Effector memory CD8-positive, alpha-beta T cell (primary cell): ENCODE measurements around the gene RASL11B.

ENCODE experiments used
- ATAC-seq: fragments of 150-1000 bp; cut with Tn5 transposase; replicated peaks from 2 replicates; pipeline ENCODE4 v1.10.0; 2021; ENCODE audit warnings: mild to moderate bottlenecking, moderate library complexity
- DNase-seq, 3 experiments: peaks; one replicate each; pipeline ENCODE4 v3.0.0; 2021
- H3K27ac Mint-ChIP-seq, 2 donors: one replicate each; pipeline ENCODE4 v1.8.0; 2022; ENCODE audit warnings: mild to moderate bottlenecking in 2 of 2, mixed read lengths in 2 of 2, moderate library complexity in 2 of 2
- H3K27me3 Mint-ChIP-seq, 2 donors: one replicate each; pipeline ENCODE4 v1.8.0; 2022; ENCODE audit warnings: mixed read lengths in 2 of 2
- H3K36me3 Mint-ChIP-seq: one replicate; pipeline ENCODE4 v1.8.0; 2022; ENCODE audit warnings: mild to moderate bottlenecking, moderate library complexity, mixed read lengths; ENCODE audit not compliant: insufficient read depth
- H3K4me1 Mint-ChIP-seq, 2 donors: one replicate each; pipeline ENCODE4 v1.8.0; 2022; ENCODE audit warnings: low read depth in 2 of 2, mixed read lengths in 2 of 2
- H3K4me3 Mint-ChIP-seq, 2 donors: one replicate each; pipeline ENCODE4 v1.8.0; 2022; ENCODE audit warnings: mild to moderate bottlenecking in 2 of 2, mixed read lengths in 2 of 2, moderate library complexity in 2 of 2
- H3K9me3 Mint-ChIP-seq, 2 donors: one replicate each; pipeline ENCODE4 v1.8.0; 2022; ENCODE audit warnings: mixed read lengths in 2 of 2

Gene RASL11B

DNA sequence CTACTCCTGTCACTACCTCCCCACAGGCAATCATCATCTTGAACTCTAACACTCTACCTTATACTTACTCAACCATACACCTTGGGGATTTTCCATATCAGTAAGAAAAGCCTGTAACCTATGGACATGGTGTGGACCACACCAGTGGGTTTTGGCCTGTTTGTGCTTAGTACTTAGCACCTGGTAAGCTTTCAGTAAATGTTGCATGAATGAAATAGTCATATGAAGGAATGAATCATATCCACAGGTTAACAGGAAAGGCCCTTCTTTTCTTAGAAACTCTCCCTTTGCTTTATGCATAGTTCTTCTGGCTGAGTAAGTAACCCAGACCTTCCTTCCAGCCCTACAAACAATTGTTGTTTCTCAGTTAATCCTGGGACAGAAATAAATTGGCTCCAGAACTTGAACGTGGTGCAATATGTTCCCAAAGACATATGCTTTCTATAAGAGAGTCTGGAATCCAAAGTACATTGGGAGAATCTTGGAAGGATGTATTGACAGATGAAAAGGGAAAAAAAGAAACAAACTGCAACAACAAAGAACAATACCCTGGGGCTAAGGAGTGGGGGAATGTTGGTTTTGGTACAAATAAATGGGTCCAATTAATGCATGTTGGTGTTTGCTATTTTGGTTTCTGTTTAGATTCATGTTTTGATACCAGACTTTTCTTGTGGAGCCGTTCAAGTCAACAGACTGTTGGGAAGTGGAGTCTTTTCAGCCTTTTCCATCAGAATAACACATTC is 27.8 kb downstream of the RASL11B start:
- no peak overlapping the region for H3K4me3 Mint-ChIP-seq
- no peaks in the 10 kb centered on the region for H3K36me3 Mint-ChIP-seq
- DNase-seq (no peak), ATAC-seq (no peak)
- H3K27me3 Mint-ChIP-seq, result no peaks in the 10 kb centered on the region
- H3K4me1 Mint-ChIP-seq, result no peaks in the 10 kb centered on the region
- no peak overlapping the region for H3K27ac Mint-ChIP-seq
- H3K9me3 Mint-ChIP-seq, result no peaks in the 10 kb centered on the region

DNA sequence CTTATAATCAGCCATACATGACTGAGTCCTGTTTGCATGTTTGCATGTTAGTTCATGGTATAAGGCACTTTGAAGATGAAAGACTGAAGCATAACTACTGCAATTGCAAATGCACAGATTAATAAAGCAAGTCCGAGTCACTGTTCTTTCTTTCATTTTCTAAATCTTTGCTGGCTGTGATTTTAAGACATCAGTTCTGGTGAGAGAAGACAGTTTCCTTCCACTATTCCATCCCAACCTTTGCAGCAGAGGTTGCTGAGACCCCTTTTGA is 28.3 kb downstream of the RASL11B start:
- ATAC-seq (no peak), DNase-seq (no peak)
- Mint-ChIP-seq H3K4me3 (no peak overlapping the region), H3K9me3 (no peaks in the 10 kb centered on the region), H3K27me3 (no peaks in the 10 kb centered on the region), H3K36me3 (no peaks in the 10 kb centered on the region), H3K27ac (no peak overlapping the region), H3K4me1 (no peaks in the 10 kb centered on the region)

DNA sequence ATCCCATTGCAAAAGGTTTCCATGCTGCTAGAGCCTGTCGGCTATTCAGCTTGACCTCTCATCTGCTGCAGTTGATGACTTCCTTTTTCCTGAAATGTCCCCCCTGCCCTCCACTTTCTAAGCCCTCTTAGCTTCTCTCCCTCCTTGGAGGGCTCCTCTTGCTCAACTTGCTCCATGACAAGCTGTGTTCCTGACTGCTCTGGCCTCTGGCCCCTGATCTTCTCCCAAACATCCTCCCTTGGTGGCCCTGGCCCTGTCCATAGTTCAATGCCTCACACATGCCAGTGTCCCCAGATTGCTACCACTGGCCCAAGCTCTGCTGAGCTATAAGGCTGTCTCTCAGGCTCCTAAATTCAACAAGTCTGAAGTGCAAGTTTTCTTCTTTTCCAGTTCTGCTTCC is 29.6 kb downstream of the RASL11B start:
- ATAC-seq, result no peak
- H3K4me3 Mint-ChIP-seq, result no peak overlapping the region
- H3K27ac Mint-ChIP-seq, result no peak overlapping the region
- no peaks in the 10 kb centered on the region for H3K27me3 Mint-ChIP-seq
- no peak for DNase-seq
- no peaks in the 10 kb centered on the region for H3K36me3 Mint-ChIP-seq
- H3K9me3 Mint-ChIP-seq, result no peaks in the 10 kb centered on the region
- no peaks in the 10 kb centered on the region for H3K4me1 Mint-ChIP-seq

DNA sequence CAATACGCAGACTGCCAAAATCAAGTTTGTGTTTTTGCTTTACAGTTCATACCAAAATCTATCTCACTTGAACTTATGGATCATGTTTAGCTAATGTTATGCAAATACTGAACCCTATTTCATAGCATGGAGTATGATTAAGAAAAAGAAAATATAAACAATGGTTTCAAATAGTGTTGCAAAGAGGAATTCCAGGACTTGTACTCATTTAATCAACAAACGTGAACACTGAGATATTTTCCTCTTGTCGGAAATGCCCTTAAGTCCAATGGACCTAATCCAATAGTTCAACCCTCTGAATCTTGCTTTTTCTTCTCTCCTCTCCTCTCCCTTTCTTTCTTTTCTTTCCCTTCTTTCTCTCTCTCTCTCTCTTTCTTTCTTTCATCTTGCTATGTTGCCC is 30.8 kb downstream of the RASL11B start:
- Mint-ChIP-seq H3K9me3 (no peaks in the 10 kb centered on the region), H3K27me3 (no peaks in the 10 kb centered on the region), H3K36me3 (no peaks in the 10 kb centered on the region), H3K27ac (no peak overlapping the region), H3K4me3 (no peak overlapping the region), H3K4me1 (no peaks in the 10 kb centered on the region)
- ATAC-seq, result no peak
- no peak for DNase-seq

DNA sequence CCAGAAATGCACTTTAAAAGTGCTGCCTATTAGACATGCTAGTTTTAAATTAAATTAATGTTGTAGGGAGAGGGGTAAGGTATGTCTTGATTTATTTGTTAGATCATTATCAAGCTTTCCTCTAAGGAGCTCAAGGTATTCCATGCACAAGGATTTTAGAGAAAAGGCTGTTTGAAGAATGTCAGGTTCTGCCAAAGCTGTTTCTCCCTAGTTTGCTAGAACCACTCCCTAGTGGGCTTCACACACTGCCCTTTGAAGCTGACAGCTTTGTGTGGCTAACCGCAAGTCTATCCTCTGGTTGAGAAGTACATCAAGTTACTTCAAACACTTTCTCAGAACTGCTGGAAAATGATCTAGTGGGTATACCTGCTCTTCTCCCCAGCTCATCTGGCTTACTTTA is 32.3 kb downstream of the RASL11B start:
- H3K27ac Mint-ChIP-seq, result no peak overlapping the region
- H3K9me3 Mint-ChIP-seq, result peaks cover 0 to 9% of the 10 kb centered on the region in 2 donors
- no peak overlapping the region for H3K4me3 Mint-ChIP-seq
- ATAC-seq, result no peak
- no peak for DNase-seq
- H3K36me3 Mint-ChIP-seq, result no peaks in the 10 kb centered on the region
- no peaks in the 10 kb centered on the region for H3K27me3 Mint-ChIP-seq
- H3K4me1 Mint-ChIP-seq, result no peaks in the 10 kb centered on the region

DNA sequence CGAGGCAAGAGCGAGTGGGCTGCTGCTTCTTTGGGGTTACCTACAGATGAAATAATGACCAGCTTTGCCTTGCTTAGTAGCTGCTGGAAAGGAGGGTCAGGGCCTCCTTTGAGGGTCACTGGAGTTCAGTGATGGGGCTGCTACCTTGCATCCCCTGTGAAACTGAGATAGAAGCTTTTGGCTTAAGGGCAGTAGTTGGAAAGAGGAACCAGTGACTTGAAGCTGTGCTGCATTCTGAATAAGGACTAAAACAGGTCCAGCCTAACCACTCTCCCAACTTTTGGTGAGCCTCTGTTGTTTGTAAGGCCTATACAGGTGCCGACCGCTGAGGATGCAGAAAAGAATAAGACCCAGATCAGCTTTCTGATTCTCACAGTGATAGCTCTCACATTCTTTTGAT is 41.2 kb downstream of the RASL11B start:
- ATAC-seq (no peak), DNase-seq (no peak)
- Mint-ChIP-seq H3K4me3 (no peak overlapping the region), H3K9me3 (peaks cover 0 to 9% of the 10 kb centered on the region in 2 donors), H3K4me1 (no peaks in the 10 kb centered on the region), H3K27ac (no peak overlapping the region), H3K27me3 (no peaks in the 10 kb centered on the region), H3K36me3 (no peaks in the 10 kb centered on the region)

DNA sequence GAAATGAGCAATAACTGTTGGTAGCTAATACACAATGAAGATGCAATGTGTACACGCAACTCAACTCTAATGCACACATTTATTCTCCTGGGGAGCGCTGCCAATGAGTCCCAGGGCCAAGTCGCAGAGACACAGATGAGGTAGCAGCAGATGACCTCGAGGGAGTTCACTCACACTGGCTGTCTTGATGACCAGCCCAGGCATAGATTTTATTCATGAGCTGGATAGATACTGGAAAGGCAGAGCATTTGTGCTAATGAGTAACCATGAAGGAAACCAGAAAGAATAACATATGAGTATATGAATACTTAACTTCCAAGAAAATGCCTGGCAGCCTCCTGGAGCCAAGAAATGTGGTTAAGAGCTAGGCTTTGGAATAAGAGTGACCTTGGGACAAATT is 42.3 kb downstream of the RASL11B start:
- Mint-ChIP-seq H3K27me3 (no peaks in the 10 kb centered on the region), H3K27ac (no peak overlapping the region), H3K9me3 (no peaks in the 10 kb centered on the region), H3K36me3 (no peaks in the 10 kb centered on the region), H3K4me3 (no peak overlapping the region), H3K4me1 (no peaks in the 10 kb centered on the region)
- ATAC-seq (no peak), DNase-seq (no peak)

DNA sequence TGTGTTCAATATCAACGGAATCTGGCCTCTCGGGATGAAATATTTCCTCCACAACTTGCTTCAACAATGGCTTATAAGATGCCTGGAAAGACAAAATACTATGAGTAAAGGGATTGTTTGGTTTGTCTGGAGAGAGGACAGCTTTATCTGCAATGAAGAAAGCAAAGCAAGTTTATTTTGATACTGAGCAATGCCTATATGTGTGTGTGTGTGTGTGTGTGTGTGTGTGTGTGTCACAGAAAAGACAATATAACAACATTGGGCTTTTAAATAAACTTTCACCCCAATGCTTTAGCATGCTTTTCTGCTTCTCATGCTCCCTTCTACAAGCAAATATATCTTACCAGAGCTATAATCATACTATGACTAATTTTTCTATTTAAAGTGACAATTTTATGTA is 45.4 kb downstream of the RASL11B start:
- Mint-ChIP-seq H3K4me1 (peaks cover 0 to 4% of the 10 kb centered on the region in 2 donors), H3K4me3 (no peak overlapping the region), H3K9me3 (no peaks in the 10 kb centered on the region), H3K27ac (no peak overlapping the region), H3K36me3 (no peaks in the 10 kb centered on the region), H3K27me3 (no peaks in the 10 kb centered on the region)
- ATAC-seq, result no peak
- DNase-seq, result no peak

DNA sequence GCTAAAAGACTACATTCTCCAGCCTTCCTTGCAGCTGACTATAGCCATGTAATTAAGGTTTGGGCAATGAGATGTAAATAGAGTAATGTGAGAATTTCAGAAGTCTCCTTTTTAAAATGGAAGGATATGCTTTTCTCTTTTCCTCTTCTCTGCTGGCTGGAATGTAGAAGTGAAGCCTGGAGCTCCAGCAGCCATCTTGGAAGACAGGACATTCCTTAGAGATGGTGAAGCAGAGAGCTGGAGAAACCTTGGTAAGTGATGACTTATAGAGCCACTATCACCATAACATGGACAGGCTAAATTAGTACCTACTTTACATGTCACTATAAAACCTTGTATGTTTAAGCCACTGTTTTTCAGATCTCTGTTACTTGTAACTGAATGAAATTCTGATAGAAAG is 48.0 kb downstream of the RASL11B start:
- no peaks in the 10 kb centered on the region for H3K27me3 Mint-ChIP-seq
- peaks cover 0 to 4% of the 10 kb centered on the region in 2 donors for H3K4me1 Mint-ChIP-seq
- no peaks in the 10 kb centered on the region for H3K9me3 Mint-ChIP-seq
- H3K4me3 Mint-ChIP-seq, result no peak overlapping the region
- H3K36me3 Mint-ChIP-seq, result no peaks in the 10 kb centered on the region
- H3K27ac Mint-ChIP-seq, result no peak overlapping the region
- no peak for ATAC-seq
- no peak for DNase-seq

DNA sequence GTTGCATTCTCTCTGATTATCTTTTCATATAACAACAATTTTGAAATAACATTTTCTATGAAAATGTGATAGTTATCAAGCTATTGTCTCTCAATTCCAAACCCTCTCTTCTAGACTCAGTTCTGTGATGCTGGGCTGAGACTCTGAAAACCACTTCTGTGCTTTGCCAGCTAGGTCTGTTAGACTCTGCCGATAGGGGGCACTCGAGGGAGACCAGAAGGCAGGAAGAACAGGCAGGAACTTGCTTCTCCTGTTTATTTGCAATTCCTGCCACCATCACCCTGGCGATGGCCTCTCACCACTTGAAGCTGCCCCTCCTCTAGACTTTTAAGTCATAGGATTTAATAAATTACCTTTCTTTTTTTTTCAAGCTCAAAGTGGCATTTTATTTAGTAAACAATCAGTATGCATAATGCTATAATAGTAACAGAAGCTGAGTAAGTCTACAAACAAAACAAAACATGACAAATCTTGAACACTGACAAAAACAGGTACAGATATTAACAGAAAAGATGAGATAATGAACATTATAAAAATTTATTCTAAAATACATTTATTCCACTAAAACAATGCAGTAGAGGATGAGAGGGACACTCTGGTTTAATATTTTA is 49.7 kb downstream of the RASL11B start:
- H3K4me1 Mint-ChIP-seq, result peaks cover 0 to 4% of the 10 kb centered on the region in 2 donors
- no peaks in the 10 kb centered on the region for H3K9me3 Mint-ChIP-seq
- DNase-seq, result peak; percentile 50 to 60 (median 56)
- H3K36me3 Mint-ChIP-seq, result no peaks in the 10 kb centered on the region
- H3K27ac Mint-ChIP-seq, result peak overlapping the region in 1 of 2 donors; percentile 56
- H3K27me3 Mint-ChIP-seq, result no peaks in the 10 kb centered on the region
- H3K4me3 Mint-ChIP-seq, result no peak overlapping the region
- peak; percentile 57 for ATAC-seq

DNA sequence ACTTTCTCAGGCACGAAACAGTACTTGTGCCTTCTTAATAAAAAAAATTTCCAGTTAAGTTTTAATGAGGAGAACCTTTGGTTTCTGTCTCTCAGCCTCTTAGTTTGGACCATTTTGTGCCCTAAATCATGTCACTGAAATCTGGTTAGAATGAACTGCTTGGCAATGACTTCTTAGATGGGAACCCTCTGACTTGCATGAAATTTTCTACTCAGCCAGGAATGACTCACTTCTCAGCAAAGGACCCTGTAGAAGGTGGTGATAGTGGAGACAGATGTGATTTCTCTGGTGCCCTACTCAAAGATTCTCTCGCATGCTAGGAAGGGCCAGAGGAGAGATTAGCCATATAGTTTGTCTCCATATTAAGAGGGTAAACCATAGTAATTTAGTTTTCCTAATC is 50.5 kb downstream of the RASL11B start:
- no peaks in the 10 kb centered on the region for H3K36me3 Mint-ChIP-seq
- DNase-seq, result no peak
- no peak overlapping the region for H3K4me3 Mint-ChIP-seq

DNA sequence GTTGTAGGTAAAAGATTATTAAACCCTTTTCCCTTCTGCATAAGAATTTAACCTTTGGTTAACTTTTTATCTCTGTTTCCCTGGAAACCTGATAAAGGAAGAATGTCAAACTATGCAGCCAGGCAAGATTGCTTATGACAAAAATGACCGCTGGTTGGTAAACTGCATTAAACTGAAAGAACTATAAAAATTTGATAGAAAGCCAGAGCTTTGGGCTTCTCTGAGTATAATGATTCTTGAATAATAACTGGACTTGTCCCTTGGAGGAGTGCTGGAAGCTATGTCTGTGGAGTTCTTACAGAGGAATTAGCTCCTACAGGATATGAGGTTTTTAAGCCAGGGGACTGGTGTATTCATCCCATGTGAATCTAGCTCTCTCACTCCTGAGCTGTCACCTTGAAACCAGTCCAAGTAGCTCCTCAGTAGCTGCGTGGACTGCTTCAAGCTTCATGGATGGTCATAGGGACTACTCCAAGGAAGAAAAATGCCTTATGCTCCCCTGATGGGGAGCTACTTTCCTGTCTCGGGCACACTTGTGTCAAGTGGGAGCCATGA is 52.0 kb downstream of the RASL11B start:
- Mint-ChIP-seq H3K4me3 (no peak overlapping the region), H3K4me1 (peaks cover 0 to 4% of the 10 kb centered on the region in 2 donors), H3K36me3 (no peaks in the 10 kb centered on the region), H3K27ac (no peak overlapping the region), H3K27me3 (no peaks in the 10 kb centered on the region), H3K9me3 (no peaks in the 10 kb centered on the region)
- ATAC-seq, result no peak
- DNase-seq, result no peak

More for the DNA sequence above, 50.5 kb downstream of the RASL11B start:
- ATAC-seq, result no peak
- H3K9me3 Mint-ChIP-seq, result no peaks in the 10 kb centered on the region
- H3K27ac Mint-ChIP-seq, result no peak overlapping the region
- peaks cover 0 to 4% of the 10 kb centered on the region in 2 donors for H3K4me1 Mint-ChIP-seq
- no peaks in the 10 kb centered on the region for H3K27me3 Mint-ChIP-seq

DNA sequence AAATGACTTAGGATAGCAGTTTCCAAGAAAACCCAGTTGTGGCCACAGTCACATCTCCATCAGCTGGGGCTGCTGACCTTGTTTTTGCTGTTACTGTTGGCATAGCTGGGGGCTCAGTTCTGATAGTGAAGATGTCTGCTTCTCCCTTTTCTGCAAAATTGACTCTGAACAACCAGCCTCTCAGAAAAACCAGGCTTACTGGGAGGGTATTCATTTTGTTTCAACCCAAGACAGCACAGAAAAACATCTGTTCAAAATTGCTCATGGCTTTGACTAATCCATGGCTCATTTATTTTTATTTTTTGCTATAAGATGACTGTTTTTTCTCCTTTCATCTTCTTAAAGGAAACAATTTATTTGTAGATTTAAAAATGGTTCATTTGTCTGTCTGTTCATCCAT is 53.1 kb downstream of the RASL11B start:
- Mint-ChIP-seq H3K4me3 (no peak overlapping the region), H3K27me3 (no peaks in the 10 kb centered on the region), H3K27ac (no peak overlapping the region), H3K4me1 (peaks cover 0 to 4% of the 10 kb centered on the region in 2 donors), H3K9me3 (no peaks in the 10 kb centered on the region), H3K36me3 (no peaks in the 10 kb centered on the region)
- DNase-seq, result no peak
- no peak for ATAC-seq

DNA sequence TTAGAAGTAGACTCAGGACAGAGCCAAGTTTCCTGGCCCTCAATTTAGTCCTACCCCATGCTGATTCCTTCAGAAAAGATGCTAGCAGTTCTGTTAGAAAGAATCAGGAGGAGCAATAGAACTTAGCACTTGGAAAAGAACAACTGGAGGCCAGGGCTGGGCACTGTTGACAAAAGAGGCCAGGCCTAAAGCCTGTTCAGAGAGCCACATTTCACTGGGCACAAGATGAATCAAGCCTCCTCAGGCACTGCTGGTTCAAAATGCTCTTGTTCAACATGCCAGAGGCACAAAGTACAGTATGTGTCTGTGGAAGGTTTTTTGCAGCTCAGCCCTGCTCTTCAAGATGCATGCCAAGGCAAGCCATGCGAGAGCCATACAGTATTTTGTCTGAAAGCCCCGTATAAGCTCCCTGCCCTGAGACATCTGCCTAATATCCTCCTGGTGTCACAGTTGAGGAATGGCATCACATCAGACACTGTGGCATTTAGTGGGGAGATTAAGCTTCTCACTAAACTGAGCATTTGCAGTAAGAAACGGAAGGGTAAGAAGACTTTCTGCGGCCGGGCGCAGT is 53.7 kb downstream of the RASL11B start:
- peaks cover 0 to 4% of the 10 kb centered on the region in 2 donors for H3K4me1 Mint-ChIP-seq
- DNase-seq, result no peak
- H3K27me3 Mint-ChIP-seq, result no peaks in the 10 kb centered on the region
- no peak for ATAC-seq
- H3K36me3 Mint-ChIP-seq, result no peaks in the 10 kb centered on the region
- H3K9me3 Mint-ChIP-seq, result no peaks in the 10 kb centered on the region
- no peak overlapping the region for H3K27ac Mint-ChIP-seq
- no peak overlapping the region for H3K4me3 Mint-ChIP-seq
